NCI-H82 treated with DMSO at 0.1 percent for 48 hours (cell line): ENCODE data around the gene MED25.
A peak's percentile ranks its signal among the peaks of the same experiment; 100 is the strongest.

Source experiments
- DNase-seq: peaks from one replicate; lab custom pipeline; 2025; ENCODE audit not compliant: unreplicated experiment; lab: John Stamatoyannopoulos, UW

Gene MED25

DNA sequence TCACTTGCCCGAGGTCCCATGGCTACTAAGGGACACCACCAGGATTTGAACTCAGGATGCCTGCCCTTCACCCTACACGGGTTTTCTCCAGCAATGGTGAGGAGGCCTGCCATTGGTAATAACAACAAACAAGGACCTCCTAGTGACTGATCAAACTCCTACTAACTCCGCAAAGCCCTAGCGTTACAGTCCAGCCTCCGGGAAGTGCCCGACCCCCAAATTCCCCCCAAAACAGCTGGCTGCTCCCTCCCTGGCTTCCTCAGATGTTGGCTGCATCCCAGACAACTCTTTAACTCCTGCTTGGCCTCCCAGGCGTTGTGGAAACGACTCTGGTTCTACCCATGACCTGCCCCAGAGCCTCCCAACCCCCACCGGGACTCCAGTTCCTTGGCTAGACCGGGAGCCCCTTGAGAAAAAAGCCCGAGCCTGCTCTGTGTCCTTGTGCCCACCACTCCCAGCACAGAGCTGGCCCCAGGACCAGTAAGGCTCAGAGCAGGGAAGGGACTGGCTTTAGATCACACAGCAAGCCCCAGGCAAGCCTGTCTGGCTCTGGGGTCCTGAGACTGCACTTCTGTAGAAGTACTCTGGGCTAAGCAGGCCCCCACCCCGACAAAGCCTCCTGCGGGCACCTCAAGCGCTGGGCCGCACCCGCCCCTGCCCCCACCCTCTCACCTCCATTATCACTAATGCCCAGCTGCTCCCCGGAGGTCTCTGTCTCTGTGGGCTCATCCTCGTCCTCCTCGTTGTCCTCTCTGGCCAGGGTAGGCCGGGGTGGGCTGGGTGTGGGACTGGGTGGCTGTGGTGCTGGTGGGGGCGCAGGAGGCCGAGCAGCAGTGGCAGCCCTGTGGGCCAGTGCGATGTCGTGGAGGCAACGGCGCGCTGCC lies 54.4 kb downstream of the MED25 start:
- no peak for DNase-seq

DNA sequence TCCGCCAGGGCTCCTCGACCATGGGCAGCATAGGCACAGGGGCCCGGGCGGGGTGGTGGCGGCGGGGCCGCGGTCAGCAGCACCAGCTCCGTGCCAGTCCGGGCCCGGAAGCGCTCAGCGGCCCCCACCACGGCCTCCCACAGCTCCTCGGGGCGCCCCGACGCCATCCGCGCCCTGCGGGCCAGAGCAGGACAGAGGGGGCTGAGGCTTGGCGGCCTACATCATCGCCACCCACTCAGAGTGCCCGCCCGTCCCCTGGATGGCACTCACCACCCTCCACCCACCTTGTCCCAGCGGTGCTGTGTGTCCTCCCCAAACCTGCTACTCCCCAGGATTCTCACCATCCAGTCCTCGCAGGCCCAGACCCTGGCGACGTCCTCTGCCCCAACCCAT lies 55.0 kb downstream of the MED25 start:
- DNase-seq: no peak

- no peak for DNase-seq
These were observed 55.7 kb downstream of the MED25 start for GRCh38 chr19:49873834-49874233.

DNA sequence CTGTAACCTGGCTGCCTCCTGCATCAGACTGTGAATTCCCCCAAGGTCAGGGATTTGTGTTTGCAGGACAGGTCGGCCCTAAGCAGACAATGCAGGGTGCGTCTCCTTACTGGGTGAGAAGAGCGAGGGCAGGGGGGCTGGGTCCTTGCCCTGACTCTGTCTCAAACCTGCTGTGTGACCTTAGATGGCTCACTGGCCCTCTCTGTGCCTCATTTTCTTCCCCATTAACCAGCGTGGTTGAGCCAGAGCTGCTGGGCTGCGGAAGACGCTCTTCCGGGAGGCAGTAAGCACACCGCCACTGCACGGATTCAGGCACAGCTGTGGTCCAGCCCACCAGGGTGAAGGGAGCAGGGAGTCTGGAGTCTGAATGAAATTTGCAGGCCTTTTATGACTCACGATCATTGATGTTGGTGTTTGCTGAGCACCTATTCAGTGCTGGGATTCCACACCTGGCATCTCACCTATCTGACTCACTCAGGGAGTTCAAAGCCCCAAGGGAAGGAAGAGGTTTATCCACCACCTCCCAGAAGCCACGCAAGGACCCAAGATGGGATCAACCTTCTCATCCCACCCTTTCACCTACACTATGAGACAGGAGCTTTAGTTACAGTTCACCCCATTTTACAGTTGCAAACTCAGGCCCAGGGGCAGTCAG lies 56.5 kb downstream of the MED25 start:
- no peak for DNase-seq

GRCh38 chr19:49875177-49875576 lies 57.1 kb downstream of the MED25 start:
- no peak for DNase-seq

GRCh38 chr19:49875857-49876421 lies 57.9 kb downstream of the MED25 start:
- peak; percentile 41 for DNase-seq

DNA sequence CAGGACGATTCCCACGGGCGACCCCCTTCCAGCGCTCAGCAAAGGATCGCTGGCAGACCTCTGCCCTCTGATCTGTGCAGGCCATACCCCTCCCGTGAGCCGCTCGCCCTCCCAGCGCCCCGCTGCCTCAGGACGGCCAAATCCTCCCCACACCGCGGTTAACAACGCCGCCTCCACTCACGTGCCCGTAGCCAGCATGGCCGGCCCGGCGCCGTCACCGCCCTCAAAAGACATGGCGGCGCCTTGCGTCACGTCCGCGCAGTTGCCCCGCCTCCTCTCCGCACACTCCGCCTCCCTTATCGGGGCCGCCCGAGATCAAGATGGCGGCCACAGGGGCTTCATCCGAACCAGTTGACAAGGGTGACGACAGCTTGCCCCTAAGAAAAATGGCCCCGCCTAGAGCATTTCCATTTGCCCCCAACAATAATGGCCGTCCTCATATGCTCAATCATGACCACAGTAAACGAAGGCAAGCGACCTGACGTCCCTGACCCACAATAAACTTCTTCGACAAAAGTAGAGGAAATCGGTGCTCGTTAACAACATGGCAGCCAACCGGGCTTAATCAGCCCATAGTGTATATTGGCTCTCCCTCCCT lies 58.4 kb downstream of the MED25 start:
- peak; percentile 98 for DNase-seq

- DNase-seq: peak; percentile 99
These were observed 59.2 kb downstream of the MED25 start, which contains the start of the genes AKT1S1 and TBC1D17 for GRCh38 chr19:49877020-49877878. Gene AKT1S1 (minus strand): TSS chr19:49877355. CDS start chr19:49873295, 4,060 bp downstream. Gene TBC1D17 (plus strand): TSS chr19:49877702. CDS start chr19:49877724, 22 bp downstream.

- DNase-seq: peak; percentile 95
These were observed 60.0 kb downstream of the MED25 start for GRCh38 chr19:49877879-49878743.

- DNase-seq: no peak
These were observed 60.6 kb downstream of the MED25 start for GRCh38 chr19:49878744-49879070.

DNA sequence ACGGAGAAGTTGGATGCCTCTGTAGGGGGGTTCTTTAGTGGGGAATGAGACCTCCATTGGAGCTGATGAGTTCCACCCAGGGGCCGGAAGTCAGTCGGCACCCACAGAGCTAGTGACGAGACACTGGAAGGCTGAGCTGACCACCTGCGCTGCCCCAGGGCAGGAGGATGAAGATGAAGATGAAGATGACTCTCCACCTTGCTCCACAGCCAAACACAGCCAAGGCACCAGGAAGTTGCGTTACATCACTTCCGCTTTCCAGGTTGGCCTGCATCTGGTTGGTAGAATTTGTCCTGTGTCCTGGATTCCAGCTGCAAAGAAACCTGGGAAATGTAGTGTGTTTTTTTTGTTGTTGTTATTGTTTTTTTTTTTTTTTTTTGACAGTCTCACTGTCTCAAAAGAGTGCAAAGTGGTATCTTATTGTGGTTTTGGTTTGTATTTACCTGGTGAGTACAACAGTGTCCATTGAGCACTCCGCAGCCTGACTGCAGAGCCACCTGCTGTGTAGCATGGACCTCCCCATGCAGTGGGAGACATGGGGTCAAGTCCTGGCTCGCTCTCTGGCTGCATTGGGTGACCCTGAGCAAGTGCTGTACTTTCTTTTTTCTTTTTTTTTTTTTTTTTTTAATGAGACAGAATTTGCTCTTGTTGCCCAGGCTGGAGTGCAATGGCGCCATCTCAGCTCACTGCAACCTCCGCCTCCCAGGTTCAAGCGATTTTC lies 61.3 kb downstream of the MED25 start:
- DNase-seq: no peak

DNA sequence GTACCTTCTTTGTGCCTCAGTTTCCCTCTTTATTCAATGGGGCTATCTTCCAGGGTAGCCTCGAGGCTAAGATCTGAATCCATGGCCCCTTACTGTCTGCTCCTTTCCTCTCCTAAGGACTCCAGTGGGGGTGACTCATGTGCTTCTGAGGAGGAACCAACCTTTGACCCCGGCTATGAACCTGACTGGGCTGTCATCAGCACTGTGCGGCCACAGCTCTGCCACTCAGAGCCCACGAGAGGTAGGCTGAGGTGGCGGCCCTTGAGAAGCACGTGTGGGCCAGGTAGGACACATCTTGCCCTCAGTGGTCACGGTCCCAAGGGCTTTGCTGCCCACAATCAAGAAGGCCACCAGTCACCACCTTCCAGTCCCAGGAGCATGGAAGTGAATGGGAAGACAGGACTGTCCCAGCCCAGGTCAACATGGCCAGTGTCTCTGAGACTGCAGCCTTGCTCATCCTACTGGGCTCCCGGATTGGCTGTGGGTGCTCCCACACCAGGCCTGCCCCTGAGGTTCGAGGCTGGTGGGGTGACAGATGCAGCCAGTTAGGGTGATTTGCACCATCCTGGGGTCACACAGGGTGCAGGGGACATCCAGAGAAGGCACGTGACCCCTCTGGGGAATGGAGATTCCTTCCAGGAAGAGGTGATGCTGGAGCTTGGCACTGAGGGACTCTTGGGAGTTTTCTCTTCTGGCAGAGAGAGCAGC lies 62.2 kb downstream of the MED25 start:
- DNase-seq: no peak

DNA sequence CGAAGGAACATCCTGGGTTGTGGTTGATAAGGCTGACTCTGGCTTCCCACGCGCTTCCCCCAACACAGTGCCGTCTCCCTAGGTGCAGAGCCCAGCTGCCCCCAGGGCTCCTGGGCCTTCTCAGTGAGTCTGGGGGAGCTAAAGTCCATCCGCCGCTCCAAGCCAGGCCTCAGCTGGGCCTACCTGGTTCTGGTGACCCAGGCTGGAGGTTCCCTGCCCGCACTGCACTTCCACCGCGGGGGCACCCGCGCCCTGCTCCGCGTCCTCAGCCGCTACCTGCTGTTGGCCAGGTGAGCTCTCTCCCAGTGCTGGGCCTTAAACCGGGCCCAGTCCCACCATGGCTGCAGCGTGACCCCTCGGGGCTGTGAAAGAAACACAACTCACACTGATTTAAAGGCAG lies 63.1 kb downstream of the MED25 start:
- DNase-seq: no peak

DNA sequence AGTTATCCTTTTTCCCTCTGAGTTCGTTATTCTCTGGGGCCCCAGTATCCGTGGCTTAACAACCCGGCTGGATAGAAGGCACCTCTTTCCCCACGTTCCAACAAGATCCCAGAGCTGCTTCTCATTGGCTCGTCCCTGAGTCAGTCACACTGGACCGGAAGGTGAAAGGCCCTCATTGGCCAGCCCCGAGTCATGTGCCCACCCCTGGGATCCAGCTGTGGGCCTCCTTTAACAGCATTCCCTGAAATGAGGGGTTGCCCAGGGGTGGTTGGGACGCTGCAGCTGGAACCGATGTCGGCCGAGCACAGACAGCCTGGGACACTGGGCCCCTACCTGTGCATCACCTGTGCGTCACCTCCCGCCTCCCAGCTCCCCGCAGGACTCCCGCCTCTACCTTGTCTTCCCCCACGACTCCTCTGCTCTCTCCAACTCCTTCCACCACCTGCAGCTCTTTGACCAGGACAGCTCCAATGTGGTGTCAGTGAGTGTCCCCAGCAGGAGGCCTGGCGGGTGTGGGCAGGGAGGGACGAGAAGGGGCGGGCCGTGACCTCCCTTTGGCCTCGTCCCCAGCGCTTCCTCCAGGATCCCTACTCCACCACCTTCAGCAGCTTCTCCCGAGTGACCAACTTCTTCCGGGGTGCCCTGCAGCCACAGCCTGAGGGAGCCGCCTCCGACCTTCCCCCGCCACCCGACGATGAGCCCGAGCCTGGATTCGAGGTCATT lies 63.7 kb downstream of the MED25 start:
- no peak for DNase-seq

GRCh38 chr19:49882643-49883042 lies 64.6 kb downstream of the MED25 start:
- DNase-seq: no peak

- no peak for DNase-seq
These were observed 65.0 kb downstream of the MED25 start for GRCh38 chr19:49883094-49883493.

DNA sequence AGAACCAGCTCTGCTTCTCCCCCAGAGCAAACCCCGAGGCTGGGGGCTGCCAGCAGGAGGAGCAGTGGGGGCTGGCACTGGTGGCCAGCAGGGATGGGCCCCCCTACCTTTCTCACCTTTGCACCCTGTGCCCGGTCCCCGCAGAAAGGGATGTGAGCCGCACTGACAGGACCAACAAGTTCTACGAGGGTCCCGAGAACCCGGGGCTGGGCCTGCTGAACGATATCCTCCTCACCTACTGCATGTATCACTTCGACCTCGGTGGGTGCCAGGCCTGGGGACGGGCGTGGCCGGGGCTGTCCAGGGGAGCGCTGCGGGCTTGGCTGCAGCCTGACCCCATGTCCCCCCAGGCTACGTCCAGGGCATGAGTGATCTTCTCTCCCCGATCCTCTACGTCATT lies 66.0 kb downstream of the MED25 start:
- no peak for DNase-seq

GRCh38 chr19:49884760-49885159 lies 66.7 kb downstream of the MED25 start:
- no peak for DNase-seq
